Measurements from ENCODE around the gene RAB6B.

RAB6B gene

GRCh38 chr3:133855772-133856171 lies 39.9 kb downstream of the RAB6B start:
- DNase-seq, result no peak

GRCh38 chr3:133855002-133855370 lies 40.7 kb downstream of the RAB6B start:
- DNase-seq, result no peak

GRCh38 chr3:133854264-133855001 lies 41.2 kb downstream of the RAB6B start:
- DNase-seq, result no peak

- no peak for DNase-seq
Observed at GRCh38 chr3:133853925-133854227, 41.8 kb downstream of the RAB6B start.

GRCh38 chr3:133853063-133853924 lies 42.4 kb downstream of the RAB6B start:
- no peak for DNase-seq

- DNase-seq, result no peak
Observed at GRCh38 chr3:133851931-133852330, 43.8 kb downstream of the RAB6B start.

GRCh38 chr3:133851266-133851906 lies 44.3 kb downstream of the RAB6B start:
- DNase-seq, result no peak

- no peak for DNase-seq
Observed at GRCh38 chr3:133850034-133850433, 45.6 kb downstream of the RAB6B start.

GRCh38 chr3:133849346-133849745 lies 46.3 kb downstream of the RAB6B start:
- no peak for DNase-seq

- DNase-seq, result no peak
Observed at GRCh38 chr3:133845127-133845526, 50.6 kb downstream of the RAB6B start.

GRCh38 chr3:133843634-133844033 lies 52.0 kb downstream of the RAB6B start:
- no peak for DNase-seq

- no peak for DNase-seq
Observed at GRCh38 chr3:133842158-133842557, 53.5 kb downstream of the RAB6B start.

- no peak for DNase-seq
Observed at GRCh38 chr3:133841196-133841595, 54.5 kb downstream of the RAB6B start.

- no peak for DNase-seq
Observed at GRCh38 chr3:133840767-133841166, 54.9 kb downstream of the RAB6B start.

GRCh38 chr3:133840055-133840737 lies 55.5 kb downstream of the RAB6B start:
- no peak for DNase-seq

- DNase-seq, result no peak
Observed at GRCh38 chr3:133838916-133839800, 56.5 kb downstream of the RAB6B start.

GRCh38 chr3:133838296-133838789 lies 57.3 kb downstream of the RAB6B start:
- no peak for DNase-seq

GRCh38 chr3:133837487-133838295 lies 58.0 kb downstream of the RAB6B start:
- no peak for DNase-seq

GRCh38 chr3:133836497-133837158 lies 59.1 kb downstream of the RAB6B start:
- DNase-seq, result no peak

GRCh38 chr3:133835961-133836360 lies 59.7 kb downstream of the RAB6B start:
- DNase-seq, result no peak

- DNase-seq, result no peak
Observed at GRCh38 chr3:133835418-133835743, 60.3 kb downstream of the RAB6B start.

Data from NCI-H146 (cell line).